Stimulated activated CD4-positive, alpha-beta T cell treated with anti-CD3 and anti-CD28 coated beads, Interleukin-4, amount 100 ng/mL, for 48 hours (primary cell): Measurements from ENCODE around the gene SASS6.

Source experiments
- DNase-seq, 2 donors: peaks; one replicate each; pipeline ENCODE4 v3.0.0-alpha.2; 2020; ENCODE audit warnings: low read depth in 2 of 2

The SASS6 gene

GRCh38 chr1:100132566-100133477 lies at the start of gene SASS6, which contains the start of gene TRMT13:
Gene SASS6, minus strand, starts transcription at chr1:100132930. Its CDS starts 116 bp downstream, at chr1:100132814.
Gene TRMT13, plus strand, starts transcription at chr1:100133163. Its CDS starts 6 bp downstream, at chr1:100133169.
- peak; percentile 83 to 93 for DNase-seq

GRCh38 chr1:100178091-100178490 lies 45.4 kb upstream of the SASS6 start, which contains the start of gene LRRC39:
Gene LRRC39, minus strand, starts transcription at chr1:100178256. Its CDS starts 9,740 bp downstream, at chr1:100168516.
- DNase-seq, result no peak

GRCh38 chr1:100177295-100178041 lies 44.7 kb upstream of the SASS6 start:
- DNase-seq, result no peak

GRCh38 chr1:100168051-100168450 lies 35.3 kb upstream of the SASS6 start:
- no peak for DNase-seq

GRCh38 chr1:100164702-100165101 lies 32.0 kb upstream of the SASS6 start:
- no peak for DNase-seq

- no peak for DNase-seq
Measured at GRCh38 chr1:100164216-100164615, 31.5 kb upstream of the SASS6 start.

GRCh38 chr1:100162881-100163280 lies 30.2 kb upstream of the SASS6 start:
- no peak for DNase-seq

- DNase-seq, result no peak
Measured at GRCh38 chr1:100152271-100152670, 19.5 kb upstream of the SASS6 start.

- no peak for DNase-seq
Measured at GRCh38 chr1:100151679-100152078, 18.9 kb upstream of the SASS6 start.

- DNase-seq, result no peak
Measured at GRCh38 chr1:100147875-100148274, 15.1 kb upstream of the SASS6 start.

DNA sequence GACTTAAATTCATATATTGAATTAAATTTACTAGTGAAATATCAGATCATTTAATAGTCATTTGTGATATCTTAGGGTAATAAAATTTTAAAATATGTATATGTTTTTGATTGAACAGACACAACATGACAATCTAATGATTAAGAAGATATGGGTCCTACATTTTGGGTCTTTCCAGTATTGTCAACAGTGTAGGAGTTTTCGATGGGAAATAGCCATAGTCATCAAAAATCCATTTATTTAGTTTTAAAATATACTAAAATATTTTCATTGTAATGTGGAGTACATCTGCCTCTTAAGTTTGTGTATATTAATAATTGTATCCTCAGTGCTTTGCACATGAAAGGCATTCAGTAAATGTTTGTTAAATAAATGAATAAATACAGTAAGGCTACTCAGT lies 14.2 kb upstream of the SASS6 start:
- no peak for DNase-seq

DNA sequence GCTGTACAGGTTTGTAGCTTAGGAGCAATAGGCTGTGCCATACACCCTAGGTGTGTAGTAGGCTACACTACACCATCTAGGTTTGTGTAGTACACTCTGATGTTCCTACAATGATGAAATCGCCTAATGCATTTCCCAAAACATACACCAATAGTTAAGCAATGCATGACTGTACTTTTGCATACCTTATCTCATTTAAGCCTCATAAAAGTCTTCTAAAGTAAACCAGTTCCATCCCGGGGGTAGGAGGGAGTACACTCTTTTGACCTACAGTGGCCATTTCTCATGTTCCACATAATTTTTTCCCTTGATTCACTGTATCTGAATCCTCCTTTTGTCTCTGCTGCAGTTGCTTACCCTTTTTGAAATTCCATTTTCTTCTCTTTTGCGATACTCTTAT lies 12.4 kb upstream of the SASS6 start:
- no peak for DNase-seq

DNA sequence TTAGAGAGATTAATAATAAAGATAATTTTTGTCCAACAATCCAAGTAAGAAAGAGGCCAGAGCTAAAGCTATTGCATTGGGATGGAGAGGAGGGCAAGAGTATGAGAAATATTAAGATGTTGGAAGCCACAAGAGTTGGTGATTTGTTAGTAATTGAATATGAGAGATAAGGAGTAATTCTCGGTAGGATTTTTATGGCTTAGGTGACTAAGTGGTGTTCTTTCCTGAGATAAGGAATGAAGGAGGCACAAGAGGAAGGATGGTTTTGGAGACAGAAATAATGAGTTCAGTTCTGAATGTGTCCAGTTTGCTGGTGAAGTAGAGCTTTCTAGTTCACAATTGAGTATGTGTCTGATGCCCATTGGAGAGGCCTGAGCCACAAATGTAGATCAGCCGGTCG lies 9.6 kb upstream of the SASS6 start:
- DNase-seq, result no peak

DNA sequence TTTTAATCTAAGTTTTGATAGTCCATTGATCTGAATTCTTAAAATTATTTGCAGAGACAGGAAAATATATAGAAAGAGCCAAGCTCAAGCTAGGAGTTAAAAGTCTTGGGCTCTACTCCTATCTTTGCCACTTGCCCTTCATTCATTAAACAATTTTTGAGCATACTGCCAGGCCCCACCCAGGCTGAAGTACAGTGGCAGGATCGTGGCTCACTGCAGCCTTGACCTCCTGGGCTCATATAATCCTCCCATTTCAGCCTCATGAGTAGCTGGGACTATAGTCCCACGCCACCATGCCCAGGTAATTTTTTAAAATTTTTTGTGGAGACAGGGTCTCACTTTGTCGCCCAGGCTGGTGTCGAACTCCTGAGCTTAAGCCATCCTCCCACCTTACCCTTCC lies 8.5 kb upstream of the SASS6 start:
- DNase-seq, result no peak

- DNase-seq, result no peak
Measured at GRCh38 chr1:100137602-100138001, 4.9 kb upstream of the SASS6 start.

DNA sequence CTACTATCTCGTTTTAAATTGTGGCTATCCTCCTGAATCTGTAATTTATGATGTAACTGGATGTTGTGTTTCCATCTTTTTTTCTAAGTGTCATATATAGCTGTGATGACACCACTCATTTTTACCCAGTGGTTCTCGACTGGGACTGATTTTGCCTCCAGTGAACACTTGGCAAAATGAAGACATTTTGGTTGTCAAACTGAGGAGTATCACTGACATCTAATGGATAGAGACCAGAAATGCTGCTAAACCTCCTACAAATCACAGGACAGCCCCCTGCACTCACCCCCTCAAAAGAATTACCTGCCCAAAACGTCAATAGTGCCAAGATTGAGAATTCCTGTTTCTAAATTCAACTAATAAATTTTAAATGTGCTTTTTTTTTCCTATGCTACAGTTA lies 2.1 kb upstream of the SASS6 start:
- DNase-seq, result no peak

GRCh38 chr1:100131623-100132022 lies 1.1 kb downstream of the SASS6 start:
- DNase-seq, result no peak

DNA sequence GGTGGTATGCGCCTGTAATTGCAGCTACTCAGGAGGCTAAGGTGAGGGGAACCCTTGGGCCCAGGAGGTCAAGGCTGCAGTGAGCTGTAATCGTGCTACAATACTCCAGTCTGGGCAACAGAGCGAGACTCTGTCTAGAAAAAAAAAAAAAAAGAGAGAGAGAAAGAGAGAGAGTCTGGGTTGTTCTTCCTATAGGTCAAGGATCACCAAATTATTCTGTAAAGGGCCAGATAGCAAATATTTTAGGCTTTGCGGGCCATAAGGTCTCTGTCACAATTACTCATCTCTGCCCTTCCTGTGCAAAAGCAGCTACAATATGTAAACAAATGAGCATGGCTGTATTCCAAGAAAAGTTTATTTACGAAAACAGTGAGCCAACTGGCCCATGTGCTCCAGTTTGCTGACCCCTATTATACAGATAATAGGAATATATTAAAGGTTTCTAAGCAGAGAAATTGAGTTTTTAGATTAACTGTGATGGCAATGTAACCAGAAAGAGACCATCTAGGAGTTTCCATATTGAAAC lies 2.1 kb downstream of the SASS6 start:
- DNase-seq, result no peak

DNA sequence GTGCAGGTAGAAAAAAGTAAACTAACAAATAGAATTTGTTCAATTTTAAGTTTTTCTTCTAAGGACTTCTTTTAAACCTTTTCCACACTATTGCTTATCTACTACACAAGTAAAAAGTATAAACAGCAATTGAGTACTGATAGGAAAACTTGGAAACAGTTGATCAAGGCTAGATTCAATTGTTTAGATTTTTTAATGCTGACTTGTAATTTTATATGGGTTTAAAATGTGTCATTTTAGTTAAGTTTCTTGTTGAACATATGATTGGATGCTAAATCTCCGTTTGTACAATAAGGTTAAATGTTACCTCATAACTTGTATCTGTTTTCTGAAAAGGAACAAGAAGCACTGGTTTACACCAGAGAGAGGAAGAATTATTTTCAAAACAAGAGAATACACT lies 5.5 kb downstream of the SASS6 start:
- no peak for DNase-seq

DNA sequence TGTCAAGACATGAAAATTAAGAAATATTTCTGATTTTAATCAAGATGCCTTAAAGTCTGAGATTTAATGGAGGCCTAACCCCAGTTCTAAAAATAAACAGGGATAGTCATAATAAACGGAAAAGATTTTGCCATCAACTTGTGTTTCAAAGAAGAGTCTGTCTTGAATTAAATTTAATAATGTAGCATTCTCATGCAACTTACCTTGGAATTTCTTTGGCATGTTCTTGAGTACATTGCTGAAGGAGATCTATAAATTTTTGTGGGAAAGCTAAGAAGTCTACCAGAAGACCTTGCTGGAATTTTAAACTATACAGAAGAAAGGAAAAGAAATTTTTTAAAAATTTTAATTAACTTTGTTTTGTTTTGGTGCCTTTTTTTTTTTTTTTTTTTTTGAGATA lies 10.6 kb downstream of the SASS6 start:
- no peak for DNase-seq

DNA sequence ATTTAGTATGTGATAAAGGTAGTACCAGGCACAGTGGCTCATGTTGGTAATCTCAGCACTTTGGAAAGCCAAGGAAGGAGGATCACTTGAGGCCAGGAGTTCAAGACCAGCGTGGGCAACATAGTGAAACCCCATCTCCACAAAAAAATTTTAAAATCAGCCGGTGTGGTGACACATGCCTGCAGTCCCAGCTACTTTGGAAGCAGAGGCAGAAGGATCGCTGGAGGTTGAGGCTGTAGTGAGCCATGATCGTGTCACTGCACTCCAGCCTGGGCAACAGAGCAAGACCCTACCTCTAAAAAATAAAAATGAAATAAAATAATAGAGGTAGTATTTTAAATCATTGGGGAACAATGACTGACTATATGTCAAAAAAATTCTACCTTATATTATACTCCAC lies 17.2 kb downstream of the SASS6 start:
- no peak for DNase-seq

DNA sequence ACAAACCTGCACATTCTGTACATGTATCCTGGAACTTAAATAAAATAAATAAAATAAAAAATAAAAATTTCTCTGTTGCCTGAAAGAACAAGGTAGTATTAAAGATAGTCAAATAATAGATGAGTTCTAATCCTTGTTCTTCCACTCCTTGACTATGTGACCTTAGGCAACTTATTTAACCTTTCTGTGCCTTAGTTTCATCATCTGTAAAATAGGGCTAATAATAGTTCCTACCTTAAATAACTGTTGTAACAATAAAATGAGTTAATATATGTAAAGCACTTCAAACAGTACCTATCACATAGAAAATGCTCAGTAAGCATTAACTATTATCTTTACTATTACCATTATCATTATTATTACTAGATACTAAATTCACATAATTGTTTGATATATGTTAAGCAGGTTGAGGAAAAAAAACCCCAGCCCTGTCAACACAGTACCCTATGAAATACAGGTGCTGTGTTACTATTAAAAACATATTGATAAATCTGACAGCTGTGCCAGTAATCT lies 23.1 kb downstream of the SASS6 start:
- DNase-seq, result no peak
